ENCODE measurements around the gene GALNT9.

DNA sequence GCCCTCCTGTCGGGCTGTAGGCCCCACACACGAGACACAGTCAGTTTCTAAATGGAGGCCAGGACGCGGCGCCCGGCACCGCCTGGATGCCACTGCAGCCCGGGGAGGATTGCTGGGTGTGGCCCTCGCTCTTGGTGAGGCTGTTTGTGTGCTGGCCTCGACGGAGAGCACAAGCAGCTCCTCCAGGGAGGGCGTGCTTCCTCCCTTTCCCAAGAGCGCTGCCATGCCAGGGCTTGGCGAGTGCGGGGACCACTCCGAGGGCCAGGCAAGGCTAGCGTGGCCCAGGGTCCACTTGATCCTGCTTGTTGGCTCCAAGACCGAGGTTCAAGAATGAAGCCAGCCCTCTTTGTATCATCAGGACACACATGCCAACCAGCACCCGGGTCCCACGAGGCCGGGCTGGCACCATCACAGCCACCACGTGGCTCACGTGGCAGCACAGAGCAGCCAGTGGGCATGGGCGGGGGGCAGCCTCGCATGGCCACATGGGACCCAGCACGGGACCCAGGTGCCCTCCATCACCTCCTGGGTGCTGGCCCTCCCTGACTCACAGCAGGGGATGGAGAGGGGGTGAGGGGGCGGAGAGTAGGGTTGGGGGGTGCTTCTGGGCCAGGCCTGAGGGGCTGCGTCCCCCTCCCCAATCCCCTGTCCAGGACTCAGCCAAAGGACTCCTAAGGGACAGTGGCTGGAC is 113.9 kb downstream of the GALNT9 start:
- TF ChIP-seq, protein P1, sequence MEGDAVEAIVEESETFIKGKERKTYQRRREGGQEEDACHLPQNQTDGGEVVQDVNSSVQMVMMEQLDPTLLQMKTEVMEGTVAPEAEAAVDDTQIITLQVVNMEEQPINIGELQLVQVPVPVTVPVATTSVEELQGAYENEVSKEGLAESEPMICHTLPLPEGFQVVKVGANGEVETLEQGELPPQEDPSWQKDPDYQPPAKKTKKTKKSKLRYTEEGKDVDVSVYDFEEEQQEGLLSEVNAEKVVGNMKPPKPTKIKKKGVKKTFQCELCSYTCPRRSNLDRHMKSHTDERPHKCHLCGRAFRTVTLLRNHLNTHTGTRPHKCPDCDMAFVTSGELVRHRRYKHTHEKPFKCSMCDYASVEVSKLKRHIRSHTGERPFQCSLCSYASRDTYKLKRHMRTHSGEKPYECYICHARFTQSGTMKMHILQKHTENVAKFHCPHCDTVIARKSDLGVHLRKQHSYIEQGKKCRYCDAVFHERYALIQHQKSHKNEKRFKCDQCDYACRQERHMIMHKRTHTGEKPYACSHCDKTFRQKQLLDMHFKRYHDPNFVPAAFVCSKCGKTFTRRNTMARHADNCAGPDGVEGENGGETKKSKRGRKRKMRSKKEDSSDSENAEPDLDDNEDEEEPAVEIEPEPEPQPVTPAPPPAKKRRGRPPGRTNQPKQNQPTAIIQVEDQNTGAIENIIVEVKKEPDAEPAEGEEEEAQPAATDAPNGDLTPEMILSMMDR (conservative IDR thresholded peaks at IDR 0.05 in 1 of 2, IDR thresholded peaks at IDR 0.05 in 1 of 2; ENCODE audit: low read depth in 1 of 2, low read length in 2 of 2), result no peak
- TF ChIP-seq EZH2 (IDR thresholded peaks at IDR 0.05; ENCODE audit: low read length, missing control alignments), result no peak
